Measurements from ENCODE around the gene SPPL3.

- TF ChIP-seq, protein P1, sequence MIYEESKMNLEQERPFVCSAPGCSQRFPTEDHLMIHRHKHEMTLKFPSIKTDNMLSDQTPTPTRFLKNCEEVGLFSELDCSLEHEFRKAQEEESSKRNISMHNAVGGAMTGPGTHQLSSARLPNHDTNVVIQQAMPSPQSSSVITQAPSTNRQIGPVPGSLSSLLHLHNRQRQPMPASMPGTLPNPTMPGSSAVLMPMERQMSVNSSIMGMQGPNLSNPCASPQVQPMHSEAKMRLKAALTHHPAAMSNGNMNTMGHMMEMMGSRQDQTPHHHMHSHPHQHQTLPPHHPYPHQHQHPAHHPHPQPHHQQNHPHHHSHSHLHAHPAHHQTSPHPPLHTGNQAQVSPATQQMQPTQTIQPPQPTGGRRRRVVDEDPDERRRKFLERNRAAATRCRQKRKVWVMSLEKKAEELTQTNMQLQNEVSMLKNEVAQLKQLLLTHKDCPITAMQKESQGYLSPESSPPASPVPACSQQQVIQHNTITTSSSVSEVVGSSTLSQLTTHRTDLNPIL (CRISPR knock-in tag; IDR thresholded peaks at IDR 0.05; ENCODE audit: low read depth): no peak
- TF ChIP-seq OSR1 (CRISPR knock-in tag; IDR thresholded peaks at IDR 0.05) (no peak), PATZ1 (CRISPR knock-in tag; IDR thresholded peaks at IDR 0.05; ENCODE audit: borderline replicate concordance) (no peak)
Observed at GRCh38 chr12:120750806-120751205, 153.4 kb downstream of the SPPL3 start.

All from SK-N-SH treated with all-trans-retinoic acid at 6 μM for 48 hours (cell line).